HEK293 (cell line): ENCODE data around the gene METTL16.

ENCODE experiments used
- KLF8 ChIP-seq: fragments of 450-650 bp; formaldehyde crosslinking; IDR thresholded peaks from 2 replicates; pipeline ENCODE4 v1.5.1; 2016; ENCODE audit warnings: missing biosample characterization, missing genetic modification characterization
- TRIM28 ChIP-seq: IDR thresholded peaks from 2 replicates; pipeline ENCODE4 v1.6.1; 2011; ENCODE audit warnings: low read length, control low read depth, borderline replicate concordance
- WT1 ChIP-seq: fragments of 450-650 bp; formaldehyde crosslinking; IDR thresholded peaks from 2 replicates; pipeline ENCODE4 v1.5.1; 2016; ENCODE audit warnings: missing biosample characterization, missing genetic modification characterization
- ZBTB20 ChIP-seq: fragments of 450-650 bp; formaldehyde crosslinking; IDR thresholded peaks from 2 replicates; pipeline ENCODE4 v1.5.1; 2016; ENCODE audit warnings: missing biosample characterization, missing genetic modification characterization
- ZNF157 ChIP-seq: fragments of 450-650 bp; formaldehyde crosslinking; IDR thresholded peaks from 2 replicates; pipeline ENCODE4 v1.5.1; 2016; ENCODE audit warnings: missing biosample characterization, missing genetic modification characterization
- ZNF174 ChIP-seq: fragments of 450-650 bp; formaldehyde crosslinking; IDR thresholded peaks from 2 replicates; pipeline ENCODE4 v1.5.0; 2017; ENCODE audit warnings: missing biosample characterization, mild to moderate bottlenecking, missing genetic modification characterization
- ZNF239 ChIP-seq: fragments of 450-650 bp; formaldehyde crosslinking; IDR thresholded peaks from 2 replicates; pipeline ENCODE4 v1.5.1; 2016; ENCODE audit warnings: missing biosample characterization, missing genetic modification characterization
- ZNF501 ChIP-seq: fragments of 450-650 bp; formaldehyde crosslinking; IDR thresholded peaks from 2 replicates; pipeline ENCODE4 v1.5.1; 2016; ENCODE audit warnings: missing biosample characterization, missing genetic modification characterization
- ZNF510 ChIP-seq: fragments of 450-650 bp; formaldehyde crosslinking; IDR thresholded peaks from 2 replicates; pipeline ENCODE4 v1.5.1; 2018; ENCODE audit warnings: mild to moderate bottlenecking, missing genetic modification characterization, missing biosample characterization; ENCODE audit not compliant: insufficient replicate concordance
- ZNF558 ChIP-seq: fragments of 450-650 bp; formaldehyde crosslinking; IDR thresholded peaks from 2 replicates; pipeline ENCODE4 v1.5.1; 2016; ENCODE audit warnings: missing biosample characterization, missing genetic modification characterization
- ZNF623 ChIP-seq: fragments of 450-650 bp; formaldehyde crosslinking; IDR thresholded peaks from 2 replicates; pipeline ENCODE4 v1.5.1; 2016; ENCODE audit warnings: missing biosample characterization, missing genetic modification characterization
- ZNF792 ChIP-seq: fragments of 450-650 bp; formaldehyde crosslinking; IDR thresholded peaks from 2 replicates; pipeline ENCODE4 v1.5.1; 2016; ENCODE audit warnings: missing biosample characterization, missing genetic modification characterization
- TF ChIP-seq, protein P1 (sequence below): fragments of 450-650 bp; formaldehyde crosslinking; IDR thresholded peaks from 2 replicates; pipeline ENCODE4 v1.5.1; 2016; ENCODE audit warnings: missing biosample characterization, missing genetic modification characterization
- TF ChIP-seq, protein P2 (sequence below): fragments of 450-650 bp; formaldehyde crosslinking; IDR thresholded peaks from 2 replicates; pipeline ENCODE4 v1.5.1; 2016; ENCODE audit warnings: missing biosample characterization, missing genetic modification characterization, low read depth
- TF ChIP-seq, protein P3 (sequence below): fragments of 450-650 bp; formaldehyde crosslinking; IDR thresholded peaks from 2 replicates; pipeline ENCODE4 v1.5.1; 2016; ENCODE audit warnings: missing biosample characterization, missing genetic modification characterization
- TF ChIP-seq, protein P4 (sequence below): fragments of 450-650 bp; formaldehyde crosslinking; IDR thresholded peaks from 2 replicates; pipeline ENCODE4 v1.5.1; 2016; ENCODE audit warnings: missing biosample characterization, missing genetic modification characterization
- TF ChIP-seq, protein P5 (sequence below): fragments of 450-650 bp; formaldehyde crosslinking; conservative IDR thresholded peaks from 2 replicates; pipeline ENCODE4 v1.5.1; 2016; ENCODE audit warnings: low read depth, missing biosample characterization, missing genetic modification characterization
- TF ChIP-seq, protein P6 (sequence below): fragments of 450-650 bp; formaldehyde crosslinking; IDR thresholded peaks from 2 replicates; pipeline ENCODE4 v1.5.1; 2016; ENCODE audit warnings: missing biosample characterization, missing genetic modification characterization, low read depth
- TF ChIP-seq, protein P7 (sequence below): fragments of 450-650 bp; formaldehyde crosslinking; IDR thresholded peaks from 2 replicates; pipeline ENCODE4 v1.5.1; 2016; ENCODE audit warnings: missing biosample characterization, missing genetic modification characterization, borderline replicate concordance
- TF ChIP-seq, protein P8 (sequence below): fragments of 450-650 bp; formaldehyde crosslinking; IDR thresholded peaks from 2 replicates; pipeline ENCODE4 v1.5.1; 2016; ENCODE audit warnings: missing biosample characterization, missing genetic modification characterization

Gene METTL16

DNA sequence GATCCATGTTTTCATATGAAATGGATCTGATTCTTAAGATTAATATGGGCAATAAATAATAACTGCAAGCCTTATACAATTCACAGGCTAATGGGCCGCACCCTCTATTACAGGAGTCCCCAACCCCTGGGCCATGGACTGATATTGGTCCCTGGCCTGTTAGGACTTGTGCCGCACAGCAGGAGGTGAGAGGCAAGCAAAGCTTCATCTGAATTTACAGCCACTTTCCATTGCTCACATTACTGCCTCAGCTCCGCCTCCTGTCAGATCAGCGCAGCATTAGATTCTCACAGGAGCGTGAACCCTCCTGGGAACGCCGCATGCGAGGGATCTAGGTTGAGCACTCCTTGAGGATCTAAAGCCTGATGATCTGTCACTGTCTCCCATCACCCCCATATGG, 26.8 kb downstream of the METTL16 start (continued):
- TF ChIP-seq ZNF792 (tag by site-specific recombination): no peak
- TF ChIP-seq, protein P1, sequence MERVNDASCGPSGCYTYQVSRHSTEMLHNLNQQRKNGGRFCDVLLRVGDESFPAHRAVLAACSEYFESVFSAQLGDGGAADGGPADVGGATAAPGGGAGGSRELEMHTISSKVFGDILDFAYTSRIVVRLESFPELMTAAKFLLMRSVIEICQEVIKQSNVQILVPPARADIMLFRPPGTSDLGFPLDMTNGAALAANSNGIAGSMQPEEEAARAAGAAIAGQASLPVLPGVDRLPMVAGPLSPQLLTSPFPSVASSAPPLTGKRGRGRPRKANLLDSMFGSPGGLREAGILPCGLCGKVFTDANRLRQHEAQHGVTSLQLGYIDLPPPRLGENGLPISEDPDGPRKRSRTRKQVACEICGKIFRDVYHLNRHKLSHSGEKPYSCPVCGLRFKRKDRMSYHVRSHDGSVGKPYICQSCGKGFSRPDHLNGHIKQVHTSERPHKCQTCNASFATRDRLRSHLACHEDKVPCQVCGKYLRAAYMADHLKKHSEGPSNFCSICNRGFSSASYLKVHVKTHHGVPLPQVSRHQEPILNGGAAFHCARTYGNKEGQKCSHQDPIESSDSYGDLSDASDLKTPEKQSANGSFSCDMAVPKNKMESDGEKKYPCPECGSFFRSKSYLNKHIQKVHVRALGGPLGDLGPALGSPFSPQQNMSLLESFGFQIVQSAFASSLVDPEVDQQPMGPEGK (tag by site-specific recombination): peak; percentile 86
- TF ChIP-seq, protein P2, sequence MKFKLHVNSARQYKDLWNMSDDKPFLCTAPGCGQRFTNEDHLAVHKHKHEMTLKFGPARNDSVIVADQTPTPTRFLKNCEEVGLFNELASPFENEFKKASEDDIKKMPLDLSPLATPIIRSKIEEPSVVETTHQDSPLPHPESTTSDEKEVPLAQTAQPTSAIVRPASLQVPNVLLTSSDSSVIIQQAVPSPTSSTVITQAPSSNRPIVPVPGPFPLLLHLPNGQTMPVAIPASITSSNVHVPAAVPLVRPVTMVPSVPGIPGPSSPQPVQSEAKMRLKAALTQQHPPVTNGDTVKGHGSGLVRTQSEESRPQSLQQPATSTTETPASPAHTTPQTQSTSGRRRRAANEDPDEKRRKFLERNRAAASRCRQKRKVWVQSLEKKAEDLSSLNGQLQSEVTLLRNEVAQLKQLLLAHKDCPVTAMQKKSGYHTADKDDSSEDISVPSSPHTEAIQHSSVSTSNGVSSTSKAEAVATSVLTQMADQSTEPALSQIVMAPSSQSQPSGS (tag by site-specific recombination): peak; percentile 20; the same call in 1 of the 2 replicates
- no peak for TF ChIP-seq ZNF510 (tag by site-specific recombination)
- TF ChIP-seq, protein P3, sequence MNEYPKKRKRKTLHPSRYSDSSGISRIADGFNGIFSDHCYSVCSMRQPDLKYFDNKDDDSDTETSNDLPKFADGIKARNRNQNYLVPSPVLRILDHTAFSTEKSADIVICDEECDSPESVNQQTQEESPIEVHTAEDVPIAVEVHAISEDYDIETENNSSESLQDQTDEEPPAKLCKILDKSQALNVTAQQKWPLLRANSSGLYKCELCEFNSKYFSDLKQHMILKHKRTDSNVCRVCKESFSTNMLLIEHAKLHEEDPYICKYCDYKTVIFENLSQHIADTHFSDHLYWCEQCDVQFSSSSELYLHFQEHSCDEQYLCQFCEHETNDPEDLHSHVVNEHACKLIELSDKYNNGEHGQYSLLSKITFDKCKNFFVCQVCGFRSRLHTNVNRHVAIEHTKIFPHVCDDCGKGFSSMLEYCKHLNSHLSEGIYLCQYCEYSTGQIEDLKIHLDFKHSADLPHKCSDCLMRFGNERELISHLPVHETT (tag by site-specific recombination): peak; percentile 77
- TF ChIP-seq, protein P4, sequence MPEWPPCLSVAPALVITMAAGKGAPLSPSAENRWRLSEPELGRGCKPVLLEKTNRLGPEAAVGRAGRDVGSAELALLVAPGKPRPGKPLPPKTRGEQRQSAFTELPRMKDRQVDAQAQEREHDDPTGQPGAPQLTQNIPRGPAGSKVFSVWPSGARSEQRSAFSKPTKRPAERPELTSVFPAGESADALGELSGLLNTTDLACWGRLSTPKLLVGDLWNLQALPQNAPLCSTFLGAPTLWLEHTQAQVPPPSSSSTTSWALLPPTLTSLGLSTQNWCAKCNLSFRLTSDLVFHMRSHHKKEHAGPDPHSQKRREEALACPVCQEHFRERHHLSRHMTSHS (tag by site-specific recombination): peak; percentile 70
- no peak for TF ChIP-seq ZNF239
- peak; percentile 79; the same call in 1 of the 2 replicates for TF ChIP-seq TRIM28
- TF ChIP-seq, protein P5, sequence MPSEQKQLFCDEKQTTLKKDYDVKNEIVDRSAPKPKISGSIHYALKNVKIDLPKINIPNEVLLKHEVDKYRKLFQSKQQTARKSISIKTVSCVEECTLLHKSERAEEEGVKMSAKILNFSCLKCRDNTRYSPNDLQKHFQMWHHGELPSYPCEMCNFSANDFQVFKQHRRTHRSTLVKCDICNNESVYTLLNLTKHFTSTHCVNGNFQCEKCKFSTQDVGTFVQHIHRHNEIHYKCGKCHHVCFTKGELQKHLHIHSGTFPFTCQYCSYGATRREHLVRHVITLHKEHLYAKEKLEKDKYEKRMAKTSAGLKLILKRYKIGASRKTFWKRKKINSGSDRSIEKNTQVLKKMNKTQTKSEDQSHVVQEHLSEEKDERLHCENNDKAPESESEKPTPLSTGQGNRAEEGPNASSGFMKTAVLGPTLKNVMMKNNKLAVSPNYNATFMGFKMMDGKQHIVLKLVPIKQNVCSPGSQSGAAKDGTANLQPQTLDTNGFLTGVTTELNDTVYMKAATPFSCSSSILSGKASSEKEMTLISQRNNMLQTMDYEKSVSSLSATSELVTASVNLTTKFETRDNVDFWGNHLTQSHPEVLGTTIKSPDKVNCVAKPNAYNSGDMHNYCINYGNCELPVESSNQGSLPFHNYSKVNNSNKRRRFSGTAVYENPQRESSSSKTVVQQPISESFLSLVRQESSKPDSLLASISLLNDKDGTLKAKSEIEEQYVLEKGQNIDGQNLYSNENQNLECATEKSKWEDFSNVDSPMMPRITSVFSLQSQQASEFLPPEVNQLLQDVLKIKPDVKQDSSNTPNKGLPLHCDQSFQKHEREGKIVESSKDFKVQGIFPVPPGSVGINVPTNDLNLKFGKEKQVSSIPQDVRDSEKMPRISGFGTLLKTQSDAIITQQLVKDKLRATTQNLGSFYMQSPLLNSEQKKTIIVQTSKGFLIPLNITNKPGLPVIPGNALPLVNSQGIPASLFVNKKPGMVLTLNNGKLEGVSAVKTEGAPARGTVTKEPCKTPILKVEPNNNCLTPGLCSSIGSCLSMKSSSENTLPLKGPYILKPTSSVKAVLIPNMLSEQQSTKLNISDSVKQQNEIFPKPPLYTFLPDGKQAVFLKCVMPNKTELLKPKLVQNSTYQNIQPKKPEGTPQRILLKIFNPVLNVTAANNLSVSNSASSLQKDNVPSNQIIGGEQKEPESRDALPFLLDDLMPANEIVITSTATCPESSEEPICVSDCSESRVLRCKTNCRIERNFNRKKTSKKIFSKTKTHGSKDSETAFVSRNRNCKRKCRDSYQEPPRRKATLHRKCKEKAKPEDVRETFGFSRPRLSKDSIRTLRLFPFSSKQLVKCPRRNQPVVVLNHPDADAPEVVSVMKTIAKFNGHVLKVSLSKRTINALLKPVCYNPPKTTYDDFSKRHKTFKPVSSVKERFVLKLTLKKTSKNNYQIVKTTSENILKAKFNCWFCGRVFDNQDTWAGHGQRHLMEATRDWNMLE (tag by site-specific recombination): peak; percentile 20; the same call in 1 of the 2 replicates
- TF ChIP-seq ZBTB20 (tag by site-specific recombination): no peak
- TF ChIP-seq, protein P6, sequence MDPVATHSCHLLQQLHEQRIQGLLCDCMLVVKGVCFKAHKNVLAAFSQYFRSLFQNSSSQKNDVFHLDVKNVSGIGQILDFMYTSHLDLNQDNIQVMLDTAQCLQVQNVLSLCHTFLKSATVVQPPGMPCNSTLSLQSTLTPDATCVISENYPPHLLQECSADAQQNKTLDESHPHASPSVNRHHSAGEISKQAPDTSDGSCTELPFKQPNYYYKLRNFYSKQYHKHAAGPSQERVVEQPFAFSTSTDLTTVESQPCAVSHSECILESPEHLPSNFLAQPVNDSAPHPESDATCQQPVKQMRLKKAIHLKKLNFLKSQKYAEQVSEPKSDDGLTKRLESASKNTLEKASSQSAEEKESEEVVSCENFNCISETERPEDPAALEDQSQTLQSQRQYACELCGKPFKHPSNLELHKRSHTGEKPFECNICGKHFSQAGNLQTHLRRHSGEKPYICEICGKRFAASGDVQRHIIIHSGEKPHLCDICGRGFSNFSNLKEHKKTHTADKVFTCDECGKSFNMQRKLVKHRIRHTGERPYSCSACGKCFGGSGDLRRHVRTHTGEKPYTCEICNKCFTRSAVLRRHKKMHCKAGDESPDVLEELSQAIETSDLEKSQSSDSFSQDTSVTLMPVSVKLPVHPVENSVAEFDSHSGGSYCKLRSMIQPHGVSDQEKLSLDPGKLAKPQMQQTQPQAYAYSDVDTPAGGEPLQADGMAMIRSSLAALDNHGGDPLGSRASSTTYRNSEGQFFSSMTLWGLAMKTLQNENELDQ (tag by site-specific recombination): no peak
- peak; percentile 72 for TF ChIP-seq ZNF501 (tag by site-specific recombination)
- TF ChIP-seq, protein P7, sequence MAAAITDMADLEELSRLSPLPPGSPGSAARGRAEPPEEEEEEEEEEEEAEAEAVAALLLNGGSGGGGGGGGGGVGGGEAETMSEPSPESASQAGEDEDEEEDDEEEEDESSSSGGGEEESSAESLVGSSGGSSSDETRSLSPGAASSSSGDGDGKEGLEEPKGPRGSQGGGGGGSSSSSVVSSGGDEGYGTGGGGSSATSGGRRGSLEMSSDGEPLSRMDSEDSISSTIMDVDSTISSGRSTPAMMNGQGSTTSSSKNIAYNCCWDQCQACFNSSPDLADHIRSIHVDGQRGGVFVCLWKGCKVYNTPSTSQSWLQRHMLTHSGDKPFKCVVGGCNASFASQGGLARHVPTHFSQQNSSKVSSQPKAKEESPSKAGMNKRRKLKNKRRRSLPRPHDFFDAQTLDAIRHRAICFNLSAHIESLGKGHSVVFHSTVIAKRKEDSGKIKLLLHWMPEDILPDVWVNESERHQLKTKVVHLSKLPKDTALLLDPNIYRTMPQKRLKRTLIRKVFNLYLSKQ (tag by site-specific recombination): no peak
- TF ChIP-seq ZNF157 (tag by site-specific recombination): no peak
- TF ChIP-seq KLF8 (tag by site-specific recombination): peak; percentile 96
- TF ChIP-seq WT1 (tag by site-specific recombination): peak; percentile 93
- no peak for TF ChIP-seq ZNF174
- no peak; the same call in 1 of the 2 replicates for TF ChIP-seq ZNF558 (tag by site-specific recombination)
- TF ChIP-seq ZNF623 (tag by site-specific recombination): no peak
- TF ChIP-seq, protein P8, sequence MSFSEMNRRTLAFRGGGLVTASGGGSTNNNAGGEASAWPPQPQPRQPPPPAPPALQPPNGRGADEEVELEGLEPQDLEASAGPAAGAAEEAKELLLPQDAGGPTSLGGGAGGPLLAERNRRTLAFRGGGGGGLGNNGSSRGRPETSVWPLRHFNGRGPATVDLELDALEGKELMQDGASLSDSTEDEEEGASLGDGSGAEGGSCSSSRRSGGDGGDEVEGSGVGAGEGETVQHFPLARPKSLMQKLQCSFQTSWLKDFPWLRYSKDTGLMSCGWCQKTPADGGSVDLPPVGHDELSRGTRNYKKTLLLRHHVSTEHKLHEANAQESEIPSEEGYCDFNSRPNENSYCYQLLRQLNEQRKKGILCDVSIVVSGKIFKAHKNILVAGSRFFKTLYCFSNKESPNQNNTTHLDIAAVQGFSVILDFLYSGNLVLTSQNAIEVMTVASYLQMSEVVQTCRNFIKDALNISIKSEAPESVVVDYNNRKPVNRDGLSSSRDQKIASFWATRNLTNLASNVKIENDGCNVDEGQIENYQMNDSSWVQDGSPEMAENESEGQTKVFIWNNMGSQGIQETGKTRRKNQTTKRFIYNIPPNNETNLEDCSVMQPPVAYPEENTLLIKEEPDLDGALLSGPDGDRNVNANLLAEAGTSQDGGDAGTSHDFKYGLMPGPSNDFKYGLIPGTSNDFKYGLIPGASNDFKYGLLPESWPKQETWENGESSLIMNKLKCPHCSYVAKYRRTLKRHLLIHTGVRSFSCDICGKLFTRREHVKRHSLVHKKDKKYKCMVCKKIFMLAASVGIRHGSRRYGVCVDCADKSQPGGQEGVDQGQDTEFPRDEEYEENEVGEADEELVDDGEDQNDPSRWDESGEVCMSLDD (tag by site-specific recombination): no peak
